ENCODE data around the gene POFUT1. TPM values are rescaled to one million over a fixed set of nuclear protein-coding genes. Genes with fewer than 3 reads are reported as not detected.

The POFUT1 gene
- total RNA-seq, 1 donor from 2014 or later = 46.3 TPM

- no peak overlapping the region for H3K4me3 Mint-ChIP-seq
- no peak overlapping the region for H3K27ac Mint-ChIP-seq
- no peaks in the 10 kb centered on the region for H3K27me3 Mint-ChIP-seq (ENCODE audit: low read depth)
- H3K36me3 Mint-ChIP-seq = peaks cover 6% of the 10 kb centered on the region
- no peak for TF ChIP-seq CTCF (IDR thresholded peaks at IDR 0.05; ENCODE audit: unreplicated experiment)
- no peaks in the 10 kb centered on the region for H3K9me3 Mint-ChIP-seq
- H3K4me1 Mint-ChIP-seq = peaks cover 5% of the 10 kb centered on the region
- no peak for DNase-seq (ENCODE audit: low spot score in 2 of 2, unreplicated experiment in 2 of 2)
These were observed 77.5 kb downstream of the POFUT1 start for GRCh38 chr20:32285082-32285620.

- peaks cover 5% of the 10 kb centered on the region for H3K4me1 Mint-ChIP-seq
- TF ChIP-seq CTCF (IDR thresholded peaks at IDR 0.05; ENCODE audit: unreplicated experiment) = no peak
- H3K36me3 Mint-ChIP-seq = peaks cover 6% of the 10 kb centered on the region
- no peaks in the 10 kb centered on the region for H3K9me3 Mint-ChIP-seq
- no peak overlapping the region for H3K27ac Mint-ChIP-seq
- DNase-seq (ENCODE audit: low spot score in 2 of 2, unreplicated experiment in 2 of 2) = no peak
- no peak overlapping the region for H3K4me3 Mint-ChIP-seq
- no peaks in the 10 kb centered on the region for H3K27me3 Mint-ChIP-seq (ENCODE audit: low read depth)
These were observed 78.1 kb downstream of the POFUT1 start for GRCh38 chr20:32285621-32286371.

GRCh38 chr20:32287231-32287638 lies 79.6 kb downstream of the POFUT1 start:
- TF ChIP-seq CTCF (IDR thresholded peaks at IDR 0.05; ENCODE audit: unreplicated experiment) = no peak
- H3K27ac Mint-ChIP-seq = no peak overlapping the region
- peaks cover 5% of the 10 kb centered on the region for H3K4me1 Mint-ChIP-seq
- H3K4me3 Mint-ChIP-seq = no peak overlapping the region
- DNase-seq (ENCODE audit: low spot score in 2 of 2, unreplicated experiment in 2 of 2) = no peak
- no peaks in the 10 kb centered on the region for H3K27me3 Mint-ChIP-seq (ENCODE audit: low read depth)
- H3K36me3 Mint-ChIP-seq = peaks cover 6% of the 10 kb centered on the region
- H3K9me3 Mint-ChIP-seq = no peaks in the 10 kb centered on the region

Other genes starting within 250 kb of the POFUT1 start
- gene XKR7, start 239.7 kb upstream of the POFUT1 start, total RNA-seq = 0.25 to 0.32 TPM (median 0.29 TPM) in 3 replicates
- gene CCM2L, start 197.4 kb upstream of the POFUT1 start, total RNA-seq = 0.16 to 0.38 TPM in 2 of 3 replicates, not detected in the other
- gene HCK, start 155.6 kb upstream of the POFUT1 start, total RNA-seq = not detected in 3 replicates
- 77.8 to 82.2 TPM (median 80.2 TPM) in 3 replicates for gene TM9SF4, start 98.2 kb upstream of the POFUT1 start, total RNA-seq
- gene PLAGL2, start 137 bp upstream of the POFUT1 start, total RNA-seq = 37.4 to 38.1 TPM (median 37.8 TPM) in 3 replicates
- gene KIF3B, start 69.8 kb downstream of the POFUT1 start, total RNA-seq = 21.1 to 22.2 TPM (median 21.3 TPM) in 3 replicates
- gene ASXL1, start 150.5 kb downstream of the POFUT1 start, total RNA-seq = 173 to 182 TPM (median 173 TPM) in 3 replicates

Data from mesothelial cell of epicardium (in vitro differentiated cells).